Heart left ventricle (tissue), 13 donors: Measurements from ENCODE around the gene RYR3.

Experiments used
- POLR2A ChIP-seq, 2 donors: fragments of 450-650 bp; IDR thresholded peaks; one replicate each; pipeline ENCODE4 v1.6.1; 2017; ENCODE audit warnings: antibody characterized with exemption in 2 of 2, mild to moderate bottlenecking in 2 of 2, moderate library complexity in 2 of 2
- TF ChIP-seq, protein P1 (sequence below), 12 donors: fragments of 200-600 bp; sonication (generic) in 4 of 12; IDR thresholded peaks; one replicate each; pipeline versions ENCODE4 v1.5.0 to v1.8.0; 2018 to 2022; ENCODE audit warnings: antibody characterized with exemption in 12 of 12, mild to moderate bottlenecking in 5 of 12
- donor health status: ischemic (EF 13 %, LVEDD 7.1; RV severe dilation, severe dysfunction).
- donor health status: DM: no; HTN: yes; CAD: no.
- donor health status: DM: no; HTN: no; CAD: no.
- donor health status: ischemic (EF 25% LVEDD 6.9; RV normal size, moderate dysfunction).
- donor health status: ischemic (EF 25% LVEDD 5.7; RV mildly dilated, moderate dysfunction).
- donor health status: ischemic (EF 35%, LVEDD 5.7; RV mildly dilated, moderate dysfunction).
- donor health status: nonischemic (EF 11% LVEDD 7.7; RV severe dilation, severe dysfunction).
- donor health status: DM: yes; HTN: yes; CAD: no.
- donor health status: PGD.
- donor health status: ischemic (EF 29% LVEDD 5.4; RV normal size, mild dysfunction).
- donor health status: nonischemic (EF 23%, LVEDD 6.1; RV moderate dilation, normal function).

DNA sequence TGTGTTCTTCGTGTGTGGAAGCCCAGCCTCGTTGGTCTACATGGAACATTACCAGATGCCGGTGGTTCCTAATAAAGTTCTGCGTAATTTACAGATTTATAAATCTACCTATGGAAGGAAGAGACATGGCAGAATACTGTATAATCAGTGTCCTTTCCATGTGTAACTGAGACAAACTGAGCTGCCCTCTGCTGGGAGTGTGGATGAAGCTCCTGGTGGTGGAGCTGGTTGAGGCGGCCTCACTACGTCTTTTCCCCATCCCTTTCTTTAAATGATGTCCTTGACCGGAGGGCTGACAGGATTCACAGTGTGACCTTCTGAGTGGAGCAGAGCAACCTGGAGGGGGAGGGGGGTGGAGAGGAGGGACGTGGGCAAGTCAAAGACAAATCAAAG is 390.5 kb downstream of the RYR3 start:
- TF ChIP-seq, protein P1, sequence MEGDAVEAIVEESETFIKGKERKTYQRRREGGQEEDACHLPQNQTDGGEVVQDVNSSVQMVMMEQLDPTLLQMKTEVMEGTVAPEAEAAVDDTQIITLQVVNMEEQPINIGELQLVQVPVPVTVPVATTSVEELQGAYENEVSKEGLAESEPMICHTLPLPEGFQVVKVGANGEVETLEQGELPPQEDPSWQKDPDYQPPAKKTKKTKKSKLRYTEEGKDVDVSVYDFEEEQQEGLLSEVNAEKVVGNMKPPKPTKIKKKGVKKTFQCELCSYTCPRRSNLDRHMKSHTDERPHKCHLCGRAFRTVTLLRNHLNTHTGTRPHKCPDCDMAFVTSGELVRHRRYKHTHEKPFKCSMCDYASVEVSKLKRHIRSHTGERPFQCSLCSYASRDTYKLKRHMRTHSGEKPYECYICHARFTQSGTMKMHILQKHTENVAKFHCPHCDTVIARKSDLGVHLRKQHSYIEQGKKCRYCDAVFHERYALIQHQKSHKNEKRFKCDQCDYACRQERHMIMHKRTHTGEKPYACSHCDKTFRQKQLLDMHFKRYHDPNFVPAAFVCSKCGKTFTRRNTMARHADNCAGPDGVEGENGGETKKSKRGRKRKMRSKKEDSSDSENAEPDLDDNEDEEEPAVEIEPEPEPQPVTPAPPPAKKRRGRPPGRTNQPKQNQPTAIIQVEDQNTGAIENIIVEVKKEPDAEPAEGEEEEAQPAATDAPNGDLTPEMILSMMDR (IDR thresholded peaks at IDR 0.05) = no peak
- TF ChIP-seq POLR2A (IDR thresholded peaks at IDR 0.05) = no peak
